Neural cell (in vitro differentiated cells): Measurements from ENCODE around the gene ZDHHC4.

Source experiments
- CTCF ChIP-seq: fragments of 450-650 bp; IDR thresholded peaks from 2 replicates; pipeline ENCODE4 v1.5.1; 2014; ENCODE audit warnings: antibody characterized with exemption, mild to moderate bottlenecking, moderate library complexity; ENCODE audit not compliant: poor library complexity, severe bottlenecking
- EP300 ChIP-seq: fragments of 450-650 bp; conservative IDR thresholded peaks from 2 replicates; pipeline ENCODE4 v1.6.1; 2014; ENCODE audit warnings: antibody characterized with exemption, mild to moderate bottlenecking, moderate library complexity; ENCODE audit not compliant: poor library complexity, severe bottlenecking
- EZH2 ChIP-seq: fragments of 200-600, 300-800 bp; shearing (Covaris generic), sonication (generic); IDR thresholded peaks from 2 replicates; pipeline ENCODE4 v1.6.1; 2014; ENCODE audit warnings: antibody characterized with exemption, low read length, borderline replicate concordance, mild to moderate bottlenecking; ENCODE audit not compliant: insufficient read depth, poor library complexity, severe bottlenecking
- MXI1 ChIP-seq: fragments of 450-650 bp; conservative IDR thresholded peaks from 2 replicates; pipeline ENCODE4 v1.6.1; 2014; ENCODE audit warnings: antibody characterized with exemption, mild to moderate bottlenecking; ENCODE audit not compliant: poor library complexity, severe bottlenecking
- POLR2AphosphoS5 ChIP-seq: IDR thresholded peaks from 2 replicates; pipeline ENCODE4 v1.6.1; 2012
- REST ChIP-seq: IDR thresholded peaks from 2 replicates; pipeline ENCODE4 v1.6.1; 2012; ENCODE audit warnings: borderline replicate concordance
- SMC3 ChIP-seq: fragments of 450-650 bp; conservative IDR thresholded peaks from 2 replicates; pipeline ENCODE4 v1.6.1; 2014; ENCODE audit warnings: antibody characterized with exemption, mild to moderate bottlenecking, moderate library complexity; ENCODE audit not compliant: poor library complexity
- TAF1 ChIP-seq: IDR thresholded peaks from 2 replicates; pipeline ENCODE4 v1.6.1; 2012; ENCODE audit warnings: low read depth

GRCh38 chr7:6576024-6576866, 1.0 kb upstream of the ZDHHC4 start:
- no peak for TF ChIP-seq EZH2
- no peak for TF ChIP-seq CTCF
- no peak for TF ChIP-seq REST
- TF ChIP-seq POLR2AphosphoS5: no peak
- no peak for TF ChIP-seq SMC3
- no peak for TF ChIP-seq TAF1
- TF ChIP-seq EP300: no peak
- no peak for TF ChIP-seq MXI1
